Measurements from ENCODE around the gene ZNF487. TPM values are rescaled to one million over a fixed set of nuclear protein-coding genes. Genes with fewer than 3 reads are reported as not detected.
"Not testable (repeated sequence)": the region's sequence is repeated elsewhere in the genome, so short reads cannot be mapped to it uniquely, and the experiment has no call there.

The ZNF487 gene
- polyA plus RNA-seq, 4 donors = 5.0 to 17.4 (median 11.6) TPM

GRCh38 chr10:43453266-43453831 is 16.4 kb downstream of the ZNF487 start:
- FAIRE-seq = no peak
- Histone ChIP-seq H3K9me3 (ENCODE audit: control insufficient read depth in 2 of 2, insufficient read depth in 1 of 2, low read depth in 1 of 2, low read length in 1 of 2) (no peaks in the 10 kb centered on the region), H3K4me3 (ENCODE audit: low read depth in 1 of 3, low read length in 3 of 3) (no peak overlapping the region), H3K27me3 (ENCODE audit: control insufficient read depth in 3 of 3, insufficient read depth in 3 of 3, low read length in 3 of 3) (no peaks in the 10 kb centered on the region), H3K4me1 (ENCODE audit: control insufficient read depth in 3 of 3, insufficient read depth in 2 of 3, low read depth in 1 of 3, low read length in 2 of 3) (peaks cover 0 to 9% (median 5%) of the 10 kb centered on the region in 3 donors), H3K36me3 (ENCODE audit: control insufficient read depth in 3 of 3, insufficient read depth in 2 of 3, low read depth in 1 of 3, low read length in 3 of 3) (peaks cover 0 to 5% (median 0%) of the 10 kb centered on the region in 3 donors), H3K27ac (ENCODE audit: low read depth in 1 of 3, low read length in 2 of 3) (no peak overlapping the region)
- 63 to 79% (median 68%) methylated on average over 4 of the region's 4 CpGs for WGBS, 3 donors
- DNase-seq = no peak

DNA sequence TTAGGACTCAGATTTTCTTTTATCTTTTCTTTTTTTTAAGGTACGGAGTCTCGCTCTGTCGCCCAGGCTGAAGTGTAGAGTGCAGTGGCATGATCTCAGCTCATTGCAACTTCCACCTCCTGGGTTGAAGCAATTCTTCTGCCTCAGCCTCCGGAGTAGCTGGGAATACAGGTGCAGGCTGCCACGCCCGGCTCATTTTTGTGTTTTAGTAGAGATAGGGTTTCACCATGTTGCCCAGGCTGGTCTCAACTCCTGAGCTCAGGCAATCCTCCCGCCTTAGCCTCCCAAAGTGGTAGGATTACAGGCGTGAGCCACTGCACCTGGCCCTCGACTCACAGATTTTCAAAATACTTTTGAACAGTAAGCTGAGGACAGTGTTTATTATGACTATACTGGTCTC is 17.1 kb downstream of the ZNF487 start:
- 53 to 73% (median 67%) methylated on average over 9 of the region's 9 CpGs for WGBS, 3 donors
- not testable (repeated sequence) for H3K4me3 ChIP-seq (ENCODE audit: low read depth in 1 of 3, low read length in 3 of 3); H3K36me3 ChIP-seq (ENCODE audit: control insufficient read depth in 3 of 3, insufficient read depth in 2 of 3, low read depth in 1 of 3, low read length in 3 of 3); H3K9me3 ChIP-seq (ENCODE audit: control insufficient read depth in 2 of 2, insufficient read depth in 1 of 2, low read depth in 1 of 2, low read length in 1 of 2); H3K27me3 ChIP-seq (ENCODE audit: control insufficient read depth in 3 of 3, insufficient read depth in 3 of 3, low read length in 3 of 3); H3K4me1 ChIP-seq (ENCODE audit: control insufficient read depth in 3 of 3, insufficient read depth in 2 of 3, low read depth in 1 of 3, low read length in 2 of 3); FAIRE-seq; DNase-seq
- peak overlapping the region in 1 of 3 donors; percentile 67 for H3K27ac ChIP-seq (ENCODE audit: low read depth in 1 of 3, low read length in 2 of 3)

- peak overlapping the region; percentile 94 to 99 (median 94) for H3K27ac ChIP-seq (ENCODE audit: low read depth in 1 of 3, low read length in 2 of 3)
- FAIRE-seq; H3K4me3 ChIP-seq (ENCODE audit: low read depth in 1 of 3, low read length in 3 of 3); H3K9me3 ChIP-seq (ENCODE audit: control insufficient read depth in 2 of 2, insufficient read depth in 1 of 2, low read depth in 1 of 2, low read length in 1 of 2); H3K4me1 ChIP-seq (ENCODE audit: control insufficient read depth in 3 of 3, insufficient read depth in 2 of 3, low read depth in 1 of 3, low read length in 2 of 3); DNase-seq; H3K27me3 ChIP-seq (ENCODE audit: control insufficient read depth in 3 of 3, insufficient read depth in 3 of 3, low read length in 3 of 3); H3K36me3 ChIP-seq (ENCODE audit: control insufficient read depth in 3 of 3, insufficient read depth in 2 of 3, low read depth in 1 of 3, low read length in 3 of 3): not testable (repeated sequence)
- WGBS, 3 donors = 93 to 96% (median 94%) methylated on average over 15 of the region's 15 CpGs
Measured at GRCh38 chr10:43456561-43456960, 19.6 kb downstream of the ZNF487 start.

GRCh38 chr10:43458227-43458626 is 21.3 kb downstream of the ZNF487 start:
- Histone ChIP-seq H3K36me3 (ENCODE audit: control insufficient read depth in 3 of 3, insufficient read depth in 2 of 3, low read depth in 1 of 3, low read length in 3 of 3) (peaks cover 0 to 4% (median 0%) of the 10 kb centered on the region in 3 donors), H3K4me3 (ENCODE audit: low read depth in 1 of 3, low read length in 3 of 3) (no peak overlapping the region), H3K27me3 (ENCODE audit: control insufficient read depth in 3 of 3, insufficient read depth in 3 of 3, low read length in 3 of 3) (no peaks in the 10 kb centered on the region), H3K27ac (ENCODE audit: low read depth in 1 of 3, low read length in 2 of 3) (no peak overlapping the region), H3K9me3 (ENCODE audit: control insufficient read depth in 2 of 2, insufficient read depth in 1 of 2, low read depth in 1 of 2, low read length in 1 of 2) (no peaks in the 10 kb centered on the region), H3K4me1 (ENCODE audit: control insufficient read depth in 3 of 3, insufficient read depth in 2 of 3, low read depth in 1 of 3, low read length in 2 of 3) (peaks cover 0 to 11% (median 5%) of the 10 kb centered on the region in 3 donors)
- 81 to 93% (median 88%) methylated on average over 3 of the region's 3 CpGs for WGBS, 3 donors
- DNase-seq (no peak), FAIRE-seq (no peak)

GRCh38 chr10:43461950-43462349 is 25.0 kb downstream of the ZNF487 start:
- H3K4me1 ChIP-seq (ENCODE audit: control insufficient read depth in 3 of 3, insufficient read depth in 2 of 3, low read depth in 1 of 3, low read length in 2 of 3) = peaks cover 0 to 2% (median 0%) of the 10 kb centered on the region in 3 donors
- WGBS, 3 donors = 13 to 35% (median 13%) methylated on average over 5 of the region's 5 CpGs
- peak overlapping the region in 1 of 3 donors; percentile 40 for H3K27ac ChIP-seq (ENCODE audit: low read depth in 1 of 3, low read length in 2 of 3)
- no peaks in the 10 kb centered on the region for H3K36me3 ChIP-seq (ENCODE audit: control insufficient read depth in 3 of 3, insufficient read depth in 2 of 3, low read depth in 1 of 3, low read length in 3 of 3)
- H3K9me3 ChIP-seq (ENCODE audit: control insufficient read depth in 2 of 2, insufficient read depth in 1 of 2, low read depth in 1 of 2, low read length in 1 of 2) = no peaks in the 10 kb centered on the region
- FAIRE-seq (no peak), DNase-seq (peak; percentile 84 to 87)
- H3K27me3 ChIP-seq (ENCODE audit: control insufficient read depth in 3 of 3, insufficient read depth in 3 of 3, low read length in 3 of 3) = no peaks in the 10 kb centered on the region
- peak overlapping the region in 1 of 3 donors; percentile 29 for H3K4me3 ChIP-seq (ENCODE audit: low read depth in 1 of 3, low read length in 3 of 3)

DNA sequence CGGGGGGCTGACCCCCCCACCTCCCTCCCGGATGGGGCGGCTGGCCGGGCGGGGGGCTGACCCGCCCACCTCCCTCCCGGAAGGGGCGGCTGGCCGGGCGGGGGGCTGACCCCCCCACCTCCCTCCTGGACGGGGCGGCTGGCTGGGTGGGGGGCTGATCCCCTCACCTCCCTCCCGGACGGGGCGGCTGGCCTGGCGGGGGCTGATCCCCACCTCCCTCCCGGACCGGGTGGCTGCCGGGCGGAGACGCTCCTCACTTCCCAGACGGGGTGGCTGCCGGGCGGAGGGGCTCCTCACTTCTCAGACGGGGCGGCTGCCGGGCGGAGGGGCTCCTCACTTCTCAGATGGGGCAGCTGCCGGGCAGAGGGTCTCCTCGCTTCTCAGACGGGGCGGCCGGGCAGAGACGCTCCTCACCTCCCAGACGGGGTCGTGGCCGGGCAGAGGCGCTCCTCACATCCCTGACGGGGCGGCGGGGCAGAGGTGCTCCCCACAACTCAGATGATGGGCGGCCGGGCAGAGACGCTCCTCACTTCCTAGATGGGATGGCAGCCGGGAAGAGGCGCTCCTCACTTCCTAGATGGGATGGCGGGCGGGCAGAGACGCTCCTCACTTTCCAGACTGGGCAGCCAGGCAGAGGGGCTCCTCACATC is 28.3 kb downstream of the ZNF487 start:
- not testable (repeated sequence) for DNase-seq; H3K9me3 ChIP-seq (ENCODE audit: control insufficient read depth in 2 of 2, insufficient read depth in 1 of 2, low read depth in 1 of 2, low read length in 1 of 2); H3K4me3 ChIP-seq (ENCODE audit: low read depth in 1 of 3, low read length in 3 of 3); H3K4me1 ChIP-seq (ENCODE audit: control insufficient read depth in 3 of 3, insufficient read depth in 2 of 3, low read depth in 1 of 3, low read length in 2 of 3); H3K27me3 ChIP-seq (ENCODE audit: control insufficient read depth in 3 of 3, insufficient read depth in 3 of 3, low read length in 3 of 3); FAIRE-seq; H3K36me3 ChIP-seq (ENCODE audit: control insufficient read depth in 3 of 3, insufficient read depth in 2 of 3, low read depth in 1 of 3, low read length in 3 of 3); H3K27ac ChIP-seq (ENCODE audit: low read depth in 1 of 3, low read length in 2 of 3)
- WGBS, 3 donors = 94 to 99% (median 96%) methylated on average over 21 to 49 of the region's 49 CpGs

DNA sequence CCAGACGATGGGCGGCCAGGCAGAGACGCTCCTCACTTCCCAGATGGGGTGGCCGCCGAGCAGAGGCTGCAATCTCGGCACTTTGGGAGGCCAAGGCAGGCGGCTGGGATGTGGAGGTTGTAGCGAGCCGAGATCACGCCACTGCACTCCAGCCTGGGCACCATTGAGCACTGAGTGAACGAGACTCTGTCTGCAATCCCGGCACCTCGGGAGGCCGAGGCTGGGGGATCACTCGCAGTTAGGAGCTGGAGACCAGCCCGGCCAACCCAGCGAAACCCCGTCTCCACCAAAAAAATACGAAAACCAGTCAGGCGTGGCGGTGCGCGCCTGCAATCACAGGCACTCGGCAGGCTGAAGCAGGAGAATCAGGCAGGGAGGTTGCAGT is 28.8 kb downstream of the ZNF487 start:
- not testable (repeated sequence) for FAIRE-seq; H3K9me3 ChIP-seq (ENCODE audit: control insufficient read depth in 2 of 2, insufficient read depth in 1 of 2, low read depth in 1 of 2, low read length in 1 of 2); H3K27me3 ChIP-seq (ENCODE audit: control insufficient read depth in 3 of 3, insufficient read depth in 3 of 3, low read length in 3 of 3); H3K36me3 ChIP-seq (ENCODE audit: control insufficient read depth in 3 of 3, insufficient read depth in 2 of 3, low read depth in 1 of 3, low read length in 3 of 3); H3K4me3 ChIP-seq (ENCODE audit: low read depth in 1 of 3, low read length in 3 of 3); H3K4me1 ChIP-seq (ENCODE audit: control insufficient read depth in 3 of 3, insufficient read depth in 2 of 3, low read depth in 1 of 3, low read length in 2 of 3); H3K27ac ChIP-seq (ENCODE audit: low read depth in 1 of 3, low read length in 2 of 3); DNase-seq
- 95 to 97% (median 96%) methylated on average over 21 to 24 of the region's 24 CpGs for WGBS, 3 donors

DNA sequence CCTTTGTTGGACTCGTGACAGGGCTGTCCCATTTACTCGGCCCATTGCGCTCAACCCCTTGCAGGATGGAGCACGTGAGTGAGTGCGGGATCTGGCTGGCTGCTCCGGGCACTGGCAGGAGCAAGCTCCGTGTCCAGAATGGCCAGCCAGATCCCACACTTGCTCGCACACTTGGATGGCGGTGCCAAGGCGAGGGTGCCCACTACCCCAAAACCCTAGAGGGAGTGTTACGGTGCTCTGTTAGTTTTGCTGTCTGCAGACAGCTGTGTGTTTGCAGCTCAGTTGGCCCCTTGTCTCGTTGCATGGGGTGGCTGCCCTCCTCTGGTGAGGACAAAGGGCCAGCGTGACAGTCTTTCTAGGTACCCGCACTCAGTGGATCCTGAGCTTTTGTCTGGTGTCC is 34.2 kb downstream of the ZNF487 start:
- Histone ChIP-seq H3K36me3 (ENCODE audit: control insufficient read depth in 3 of 3, insufficient read depth in 2 of 3, low read depth in 1 of 3, low read length in 3 of 3) (no peaks in the 10 kb centered on the region), H3K27me3 (ENCODE audit: control insufficient read depth in 3 of 3, insufficient read depth in 3 of 3, low read length in 3 of 3) (no peaks in the 10 kb centered on the region), H3K27ac (ENCODE audit: low read depth in 1 of 3, low read length in 2 of 3) (no peak overlapping the region), H3K9me3 (ENCODE audit: control insufficient read depth in 2 of 2, insufficient read depth in 1 of 2, low read depth in 1 of 2, low read length in 1 of 2) (peaks cover 0 to 11% of the 10 kb centered on the region in 2 donors), H3K4me1 (ENCODE audit: control insufficient read depth in 3 of 3, insufficient read depth in 2 of 3, low read depth in 1 of 3, low read length in 2 of 3) (no peaks in the 10 kb centered on the region), H3K4me3 (ENCODE audit: low read depth in 1 of 3, low read length in 3 of 3) (no peak overlapping the region)
- DNase-seq = no peak
- FAIRE-seq = no peak
- 93 to 94% (median 94%) methylated on average over 14 of the region's 14 CpGs for WGBS, 3 donors

All from small intestine (tissue), 7 donors.